PFSK-1 (cell line): ENCODE data around the gene POU2AF1.

ENCODE experiments used
- FOXP2 ChIP-seq: optimal IDR thresholded peaks from 2 replicates; pipeline ENCODE3; 2011; ENCODE audit warnings: borderline replicate concordance, control low read depth, inconsistent platforms; ENCODE audit not compliant: insufficient read depth; ENCODE audit errors: extremely low read length, extremely low read depth
- POLR2AphosphoS5 ChIP-seq: IDR thresholded peaks from 2 replicates; pipeline ENCODE4 v1.6.1; 2012; ENCODE audit warnings: low read depth, mild to moderate bottlenecking, control low read depth, low read length, moderate library complexity
- REST ChIP-seq, 2 experiments: IDR thresholded peaks; 2 replicates each; pipeline versions ENCODE4 v1.6.1 to v1.8.0; 2011 to 2012; ENCODE audit warnings: low read depth in 2 of 2, low read length in 2 of 2, control low read depth in 1 of 2, inconsistent platforms in 1 of 2, mild to moderate bottlenecking in 1 of 2, moderate library complexity in 1 of 2; ENCODE audit not compliant: insufficient read depth in 1 of 2
- SIN3A ChIP-seq: IDR thresholded peaks from 2 replicates; pipeline ENCODE4 v1.6.1; 2012; ENCODE audit warnings: mild to moderate bottlenecking, low read length, moderate library complexity, borderline replicate concordance; ENCODE audit not compliant: insufficient read depth
- TAF1 ChIP-seq: IDR thresholded peaks from 2 replicates; pipeline ENCODE4 v1.6.1; 2012; ENCODE audit warnings: low read length, control low read depth, borderline replicate concordance; ENCODE audit not compliant: insufficient read depth

POU2AF1 gene

GRCh38 chr11:111418436-111418787, 39.3 kb upstream of the POU2AF1 start:
- TF ChIP-seq REST (IDR thresholded peaks at IDR 0.05; ENCODE audit: insufficient read depth in 1 of 2, low read depth in 2 of 2, low read length in 2 of 2) (no peak), FOXP2 (no peak), SIN3A (no peak), TAF1 (no peak)

GRCh38 chr11:111417766-111418435, 38.8 kb upstream of the POU2AF1 start:
- TF ChIP-seq FOXP2: no peak
- no peak for TF ChIP-seq TAF1
- TF ChIP-seq POLR2AphosphoS5: no peak
- no peak for TF ChIP-seq SIN3A
- no peak for TF ChIP-seq REST (IDR thresholded peaks at IDR 0.05; ENCODE audit: insufficient read depth in 1 of 2, low read depth in 2 of 2, low read length in 2 of 2)

- TF ChIP-seq SIN3A: no peak
- TF ChIP-seq POLR2AphosphoS5: no peak
- TF ChIP-seq TAF1: no peak
- TF ChIP-seq FOXP2: no peak
- TF ChIP-seq REST (IDR thresholded peaks at IDR 0.05; ENCODE audit: insufficient read depth in 1 of 2, low read depth in 2 of 2, low read length in 2 of 2): no peak
These were observed 38.1 kb upstream of the POU2AF1 start for GRCh38 chr11:111417011-111417765.

GRCh38 chr11:111416231-111416960, 37.3 kb upstream of the POU2AF1 start:
- no peak for TF ChIP-seq POLR2AphosphoS5
- TF ChIP-seq FOXP2: no peak
- no peak for TF ChIP-seq REST (IDR thresholded peaks at IDR 0.05; ENCODE audit: insufficient read depth in 1 of 2, low read depth in 2 of 2, low read length in 2 of 2)
- no peak for TF ChIP-seq SIN3A
- TF ChIP-seq TAF1: no peak
